Activated T-cell treated with anti-CD3 and anti-CD28 coated beads, Interleukin-2, amount 50 U/mL, for 1 hour (primary cell): Measurements from ENCODE around the gene GGT5.
A peak's percentile ranks its signal among the peaks of the same experiment; 100 is the strongest.
"Not testable (repeated sequence)": the region's sequence is repeated elsewhere in the genome, so short reads cannot be mapped to it uniquely, and the experiment has no call there.

ENCODE experiments used
- DNase-seq: peaks from one replicate; pipeline ENCODE4 v3.0.0-alpha.2; 2020

Gene GGT5

DNA sequence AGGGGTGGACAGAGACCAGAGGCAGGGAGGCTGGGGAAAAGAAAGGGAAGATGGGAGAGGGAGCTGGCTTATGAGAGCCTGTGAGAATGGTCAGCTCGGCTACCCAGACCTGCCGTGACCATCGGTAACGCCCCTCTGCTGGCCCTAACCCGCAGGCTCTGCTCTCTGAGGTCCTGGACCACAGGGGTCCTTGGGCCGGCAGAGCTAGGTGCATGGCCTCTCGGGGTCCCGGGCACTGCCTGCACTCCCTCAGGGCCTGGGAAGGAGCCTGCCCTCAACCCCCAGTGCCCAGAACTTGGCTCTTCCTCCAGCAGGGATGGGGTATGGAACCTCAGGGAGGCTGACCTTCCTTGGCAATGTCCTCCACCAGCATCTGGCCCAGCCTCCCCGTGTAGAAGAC lies 13.2 kb downstream of the GGT5 start:
- no peak for DNase-seq

DNA sequence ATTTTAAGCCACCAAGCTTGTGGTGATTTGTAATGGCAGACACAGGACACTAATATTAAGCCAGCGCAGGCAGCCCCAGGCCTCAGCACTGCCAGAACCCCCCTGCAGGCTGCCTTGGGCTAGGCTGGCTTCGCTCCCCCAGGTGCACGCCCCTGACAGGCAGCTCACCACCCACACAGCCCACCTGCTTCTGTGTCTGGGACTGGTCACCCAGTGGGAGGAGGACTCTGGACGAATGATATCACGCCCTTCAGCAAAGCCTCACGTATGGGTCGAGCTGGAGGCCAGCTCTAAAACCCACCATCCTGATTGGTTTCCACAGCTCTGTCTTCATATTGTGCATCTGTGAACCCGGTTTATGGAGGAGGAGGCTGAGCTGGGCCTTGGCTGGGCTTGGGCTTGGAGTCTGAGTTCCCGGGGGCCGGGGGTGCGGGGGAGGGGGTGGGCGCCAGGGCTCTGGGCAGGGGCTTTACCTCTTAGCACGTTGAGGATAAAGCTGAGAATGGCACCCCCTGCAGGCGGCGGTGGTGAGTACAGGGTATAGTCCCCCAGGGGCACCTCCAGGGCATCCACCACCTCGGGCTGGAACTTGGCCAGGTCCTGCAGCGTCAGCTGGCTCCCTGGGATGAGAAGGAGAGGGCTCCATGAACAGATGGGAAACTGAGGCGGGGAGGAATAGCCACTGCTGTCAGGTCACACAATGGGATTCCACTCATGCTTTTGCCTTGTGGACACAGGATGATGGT lies 13.8 kb downstream of the GGT5 start:
- DNase-seq = peak; percentile 70

- DNase-seq = no peak
Measured at GRCh38 chr22:24225951-24226350, 18.9 kb downstream of the GGT5 start.

DNA sequence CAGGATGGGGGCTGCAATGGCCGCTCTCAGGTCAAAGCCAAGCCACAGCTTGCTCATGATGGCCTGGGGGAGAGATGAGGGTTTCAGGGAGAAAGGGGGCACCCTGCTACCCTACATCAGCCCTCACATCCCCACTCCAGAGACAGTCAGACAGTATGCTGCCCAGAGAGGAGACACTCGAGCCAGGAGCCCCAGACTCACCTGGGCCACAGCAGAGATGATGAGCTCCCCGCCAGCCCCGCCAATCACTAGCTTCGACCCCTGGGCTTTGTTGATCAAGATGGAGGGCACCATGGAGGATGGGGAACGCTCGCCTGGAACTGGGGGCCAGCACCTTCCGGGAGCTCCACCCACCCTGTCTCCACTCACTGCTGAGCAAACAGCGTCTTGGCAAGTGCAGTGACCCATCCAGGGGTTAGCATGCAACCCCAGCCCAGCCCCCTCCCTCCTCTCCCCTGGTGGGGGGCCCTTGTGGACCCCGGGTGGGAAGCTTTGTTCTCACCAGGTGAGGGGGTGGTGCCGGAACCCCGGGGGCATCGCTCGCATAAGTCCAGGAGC lies 19.8 kb downstream of the GGT5 start:
- DNase-seq = no peak

DNA sequence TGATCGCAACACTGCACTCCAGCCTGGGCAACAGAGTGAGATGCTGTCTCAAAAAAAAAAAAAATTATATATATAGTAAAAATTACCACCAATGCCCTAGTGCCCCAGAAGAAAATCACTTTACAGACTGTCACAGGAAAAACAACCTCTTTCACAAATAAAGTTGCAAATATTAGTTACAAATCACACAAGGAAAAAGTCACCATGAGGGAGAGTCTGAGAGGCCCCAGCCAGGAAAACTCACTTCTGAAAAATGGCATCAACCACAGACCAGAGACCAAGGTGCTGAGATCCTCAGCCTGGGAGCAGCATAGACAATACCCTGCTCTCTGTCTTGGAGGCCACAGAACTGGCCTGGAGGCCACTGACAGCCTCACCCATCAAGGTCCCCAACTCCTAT lies 20.4 kb downstream of the GGT5 start:
- DNase-seq = no peak

- DNase-seq = no peak
Measured at GRCh38 chr22:24219750-24220149, 25.1 kb downstream of the GGT5 start.

GRCh38 chr22:24217384-24217783 lies 27.5 kb downstream of the GGT5 start:
- no peak for DNase-seq

GRCh38 chr22:24216541-24217209 lies 28.2 kb downstream of the GGT5 start:
- DNase-seq = no peak

GRCh38 chr22:24214467-24215285 lies 30.2 kb downstream of the GGT5 start:
- no peak for DNase-seq

- DNase-seq = not testable (repeated sequence)
Measured at GRCh38 chr22:24213111-24213510, 31.8 kb downstream of the GGT5 start.

DNA sequence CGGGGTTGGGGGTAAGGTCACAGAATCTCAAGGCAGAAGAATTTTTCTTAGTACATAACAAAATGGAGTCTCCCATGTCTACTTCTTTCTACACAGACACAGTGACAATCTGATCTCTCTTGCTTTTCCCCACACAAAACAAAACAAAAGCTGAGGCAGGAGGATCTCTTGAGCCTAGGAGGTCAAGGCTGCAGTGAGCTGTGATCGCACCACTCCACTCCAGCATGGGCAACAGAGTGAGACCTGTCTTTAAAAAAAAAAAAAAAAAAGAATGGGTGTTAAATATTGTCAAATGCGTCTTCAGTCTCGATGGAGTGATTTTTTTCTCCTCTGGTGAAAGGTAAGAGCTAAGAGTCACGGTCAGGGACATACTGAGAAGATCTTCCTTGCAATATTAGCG lies 33.2 kb downstream of the GGT5 start:
- not testable (repeated sequence) for DNase-seq

- DNase-seq = not testable (repeated sequence)
Measured at GRCh38 chr22:24210409-24210808, 34.5 kb downstream of the GGT5 start.

- no peak for DNase-seq
Measured at GRCh38 chr22:24209687-24210086, 35.2 kb downstream of the GGT5 start.

- no peak for DNase-seq
Measured at GRCh38 chr22:24209016-24209415, 35.9 kb downstream of the GGT5 start.

- no peak for DNase-seq
Measured at GRCh38 chr22:24208012-24208749, 36.7 kb downstream of the GGT5 start.

- no peak for DNase-seq
Measured at GRCh38 chr22:24207264-24208011, 37.4 kb downstream of the GGT5 start.

DNA sequence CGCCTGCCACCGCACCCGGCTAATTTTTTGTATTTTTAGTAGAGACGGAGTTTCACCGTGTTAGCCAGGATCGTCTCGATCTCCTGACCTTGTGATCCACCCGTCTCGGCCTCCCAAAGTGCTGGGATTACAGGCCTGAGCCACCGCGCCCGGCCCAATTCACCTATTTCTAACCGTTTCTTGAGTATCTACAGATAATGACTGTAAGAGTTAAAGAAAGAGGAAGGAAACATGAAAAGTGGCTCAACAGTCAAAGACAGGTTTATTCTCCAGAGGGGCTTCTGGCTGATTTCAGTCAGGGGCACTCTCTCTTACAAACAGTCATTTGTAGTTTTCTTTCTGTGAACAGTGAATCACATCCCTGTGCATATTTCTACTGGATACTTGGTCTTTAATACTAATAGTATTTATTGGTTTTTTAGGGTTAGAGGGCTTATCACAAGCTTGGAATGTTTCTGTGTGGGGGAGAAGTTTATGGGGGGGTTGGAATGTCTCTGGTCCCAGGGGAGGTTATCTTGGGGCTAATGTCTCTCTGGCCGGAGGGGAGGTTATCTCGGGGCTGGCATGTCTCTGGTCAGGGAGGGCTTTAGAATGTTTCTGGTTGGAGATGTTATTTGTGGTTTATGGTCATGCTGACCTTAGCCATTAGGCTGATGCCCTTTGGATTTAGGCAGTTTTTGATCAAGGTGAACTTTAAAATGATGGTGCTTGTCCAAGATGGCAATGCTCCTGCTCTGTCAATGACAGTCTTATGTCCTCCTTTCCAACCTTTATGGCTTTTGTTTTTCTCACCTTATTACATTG lies 38.2 kb downstream of the GGT5 start:
- not testable (repeated sequence) for DNase-seq

GRCh38 chr22:24205438-24206195 lies 39.3 kb downstream of the GGT5 start:
- DNase-seq = no peak

DNA sequence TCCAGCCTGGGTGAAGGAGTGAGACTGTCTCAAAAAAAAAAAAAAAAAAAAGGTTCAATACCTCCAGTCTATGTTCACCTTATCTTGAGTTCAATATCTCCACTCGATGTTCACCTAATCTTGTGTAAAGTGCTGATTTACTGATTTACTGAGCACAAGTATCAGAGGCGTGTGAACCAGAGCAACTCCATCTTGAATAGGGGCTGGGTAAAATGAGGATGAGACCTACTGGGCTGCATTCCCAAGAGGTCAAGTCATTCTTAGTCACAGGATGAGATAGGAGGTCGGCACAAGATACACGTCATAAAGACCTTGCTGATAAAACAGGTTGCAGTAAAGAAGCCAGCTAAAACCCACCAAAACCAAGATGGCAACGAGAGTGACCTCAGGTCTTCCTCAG lies 41.0 kb downstream of the GGT5 start:
- DNase-seq = not testable (repeated sequence)
